ENCODE data around the gene ZNF821.
"Not testable (repeated sequence)": the region's sequence is repeated elsewhere in the genome, so short reads cannot be mapped to it uniquely, and the experiment has no call there.

Gene ZNF821

GRCh38 chr16:71855937-71856662, 27.9 kb downstream of the ZNF821 start:
- DNase-seq = no peak

GRCh38 chr16:71854369-71854948, 29.5 kb downstream of the ZNF821 start:
- no peak for DNase-seq

GRCh38 chr16:71853413-71853812, 30.6 kb downstream of the ZNF821 start:
- no peak for DNase-seq

GRCh38 chr16:71852561-71852960, 31.4 kb downstream of the ZNF821 start:
- DNase-seq = no peak

- DNase-seq = no peak
These were observed 31.8 kb downstream of the ZNF821 start for GRCh38 chr16:71852158-71852557.

- DNase-seq = no peak
These were observed 32.2 kb downstream of the ZNF821 start for GRCh38 chr16:71851746-71852145.

GRCh38 chr16:71848622-71849021, 35.4 kb downstream of the ZNF821 start:
- no peak for DNase-seq

GRCh38 chr16:71847096-71847495, 36.9 kb downstream of the ZNF821 start:
- no peak for DNase-seq

GRCh38 chr16:71846431-71846830, 37.6 kb downstream of the ZNF821 start:
- no peak for DNase-seq

GRCh38 chr16:71845639-71846430, 38.1 kb downstream of the ZNF821 start, which contains the start of gene ATXN1L:
ATXN1L (plus strand) TSS chr16:71845976; CDS start chr16:71849741, 3,765 bp downstream.
- DNase-seq = peak; percentile 79

GRCh38 chr16:71843572-71843971, 40.4 kb downstream of the ZNF821 start:
- DNase-seq = no peak

- DNase-seq = no peak
These were observed 43.9 kb downstream of the ZNF821 start for GRCh38 chr16:71840052-71840451.

GRCh38 chr16:71837150-71837549, 46.8 kb downstream of the ZNF821 start:
- no peak for DNase-seq

GRCh38 chr16:71834291-71834690, 49.7 kb downstream of the ZNF821 start:
- no peak for DNase-seq

GRCh38 chr16:71832112-71832511, 51.9 kb downstream of the ZNF821 start:
- DNase-seq = not testable (repeated sequence)

- DNase-seq = not testable (repeated sequence)
These were observed 52.3 kb downstream of the ZNF821 start for GRCh38 chr16:71831698-71832097.

- DNase-seq = no peak
These were observed 53.6 kb downstream of the ZNF821 start for GRCh38 chr16:71830359-71830758.

- no peak for DNase-seq
These were observed 57.4 kb downstream of the ZNF821 start for GRCh38 chr16:71826533-71827017.

- not testable (repeated sequence) for DNase-seq
These were observed 66.9 kb downstream of the ZNF821 start for GRCh38 chr16:71817155-71817500.

- no peak for DNase-seq
These were observed 72.7 kb downstream of the ZNF821 start for GRCh38 chr16:71811261-71811803.

- not testable (repeated sequence) for DNase-seq
These were observed 73.8 kb downstream of the ZNF821 start for GRCh38 chr16:71810155-71810530.
